Measurements from ENCODE around the gene GPATCH8.
A peak's percentile ranks its signal among the peaks of the same experiment; 100 is the strongest.

Gene GPATCH8

GRCh38 chr17:44348234-44348987 is 154.8 kb downstream of the GPATCH8 start:
- no peak overlapping the region for H3K4me3 ChIP-seq
- H3K27ac ChIP-seq = peak overlapping the region in 14 of 21 experiments; percentile 0 to 72 (median 24)
